ENCODE measurements around the gene VWA3A. TPM values are rescaled to one million over a fixed set of nuclear protein-coding genes. Genes with fewer than 3 reads are reported as not detected.

VWA3A gene
- total and polyA plus RNA-seq, 2 of the 8 experiments (the other 6 are each of a cell fraction or from before 2014, with no cell fraction given), result 0.05 TPM; not detected in 1

DNA sequence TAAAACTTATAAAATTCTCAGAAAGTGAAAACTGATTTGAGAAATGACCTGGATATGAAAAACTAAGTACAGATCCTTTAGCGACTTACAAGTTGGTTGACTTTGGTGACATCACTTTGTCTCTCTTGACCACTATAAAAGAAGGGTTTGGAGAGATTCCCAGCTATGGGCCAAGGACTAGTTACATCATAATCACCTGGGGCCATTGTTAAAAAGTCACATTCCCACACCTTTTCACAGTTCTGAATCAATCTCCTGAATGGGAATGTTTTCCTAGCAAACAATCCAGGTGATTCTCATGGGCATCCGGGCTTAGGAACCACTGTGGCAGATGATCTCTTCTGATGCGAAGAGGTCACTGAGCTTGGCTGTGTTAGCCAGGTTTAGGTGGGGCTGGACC, 620 bp upstream of the VWA3A start:
- no peak overlapping the region for H3K14ac ChIP-seq (ENCODE audit: insufficient read length)
- no peak overlapping the region; the same call in 1 of the 2 replicates for H2BK12ac ChIP-seq (ENCODE audit: low read depth, low read length)
- H4K8ac ChIP-seq (ENCODE audit: extremely low read depth, insufficient read depth, low read length), result no peak overlapping the region; the same call in 1 of the 2 replicates
- H3K79me2 ChIP-seq (ENCODE audit: control insufficient read depth in 1 of 2, insufficient read depth in 2 of 2, low read length in 2 of 2), result no peaks in the 10 kb centered on the region
- H4K20me1 ChIP-seq (replicated peaks in 1 of 2; ENCODE audit: control insufficient read depth in 1 of 2, insufficient read depth in 2 of 2, low read length in 2 of 2), result no peaks in the 10 kb centered on the region
- H3K4me3 ChIP-seq (ENCODE audit: extremely low read depth in 1 of 4, insufficient read depth in 2 of 4, low read depth in 3 of 4, low read length in 4 of 4), result no peak overlapping the region
- no peaks in the 10 kb centered on the region for H3K36me3 ChIP-seq (ENCODE audit: control insufficient read depth in 2 of 4, insufficient read depth in 4 of 4, low read length in 3 of 4)
- 0 out of 2 replicates have a peak overlapping the region, but pooled peaks have one; percentile 54 for H2BK5ac ChIP-seq (ENCODE audit: low read depth, low read length)
- no peak overlapping the region for H3K56ac ChIP-seq (replicated peaks; ENCODE audit: insufficient read length, low read depth, low read length)
- H2AFZ ChIP-seq (ENCODE audit: low read length), result peak overlapping the region; percentile 89
- ChIA-PET POLR2A (ENCODE audit: partially characterized antibody) (no interaction called here), CTCF (ENCODE audit: partially characterized antibody) (interaction anchor here (0.6 to 6.1 kb wide), 8 partner anchors 9 to 1001 kb away, joined by 3 to 63 read pairs (median 4); no protein-coding TSS in a partner anchor)
- no peak overlapping the region for H4K91ac ChIP-seq (replicated peaks; ENCODE audit: insufficient read length, low read length)
- WGBS, 2 experiments (ENCODE audit: extremely low coverage in 1 of 2, insufficient coverage in 1 of 2, insufficient read length in 1 of 2, insufficient replicate concordance in 2 of 2, low coverage in 1 of 2, low lambda C conversion rate in 2 of 2, missing lambda C conversion rate in 1 of 2), result 93% methylated on average over 3 of the region's 3 CpGs; no CpG with 5 or more reads in 1 of the 2 experiments
- FAIRE-seq (no peak), DNase-seq (ENCODE audit: low read depth in 1 of 2, low spot score in 2 of 2) (no peak)
- peak overlapping the region in 1 of 2 experiments; percentile 56; a peak in 2 of 4 replicates for H3K4me2 ChIP-seq (ENCODE audit: insufficient read depth in 1 of 2, low read depth in 2 of 2, low read length in 2 of 2)
- peak overlapping the region; percentile 60 for H3K27ac ChIP-seq (ENCODE audit: low read depth, low read length)
- H2BK15ac ChIP-seq (ENCODE audit: low read length), result no peak overlapping the region
- TF ChIP-seq JUND (IDR thresholded peaks at IDR 0.05; ENCODE audit: low read length) (no peak), GABPA (IDR thresholded peaks at IDR 0.05; ENCODE audit: borderline replicate concordance, insufficient read depth, low read length) (no peak), PHF8 (conservative IDR thresholded peaks at IDR 0.05; ENCODE audit: low read depth, low read length) (no peak), RFX5 (IDR thresholded peaks at IDR 0.05; ENCODE audit: borderline replicate concordance, low read depth, low read length) (no peak), JUN (IDR thresholded peaks at IDR 0.05; ENCODE audit: low read depth, low read length) (no peak), POLR2AphosphoS5 (IDR thresholded peaks at IDR 0.05; ENCODE audit: low read depth, low read length) (no peak), POU5F1 (IDR thresholded peaks at IDR 0.05; ENCODE audit: low read depth, low read length) (no peak), SP1 (IDR thresholded peaks at IDR 0.05; ENCODE audit: low read depth, low read length) (no peak), RXRA (IDR thresholded peaks at IDR 0.05; ENCODE audit: insufficient read depth, low read depth, low read length) (no peak), NANOG (IDR thresholded peaks at IDR 0.05; ENCODE audit: insufficient read depth, low read depth, low read length, poor library complexity, severe bottlenecking) (no peak)
- H3K27me3 ChIP-seq (replicated peaks in 1 of 4; ENCODE audit: control insufficient read depth in 3 of 4, extremely low read depth in 1 of 4, insufficient read depth in 3 of 4, low read length in 3 of 4), result no peaks in the 10 kb centered on the region
- H4K5ac ChIP-seq (ENCODE audit: insufficient read length, low read depth, low read length), result no peak overlapping the region
- H3K23ac ChIP-seq (ENCODE audit: insufficient read length), result no peak overlapping the region
- H3K18ac ChIP-seq (ENCODE audit: extremely low read depth, low read length), result no peak overlapping the region
- no peak overlapping the region for H3K4ac ChIP-seq (replicated peaks; ENCODE audit: insufficient read length, low read depth, low read length)
- 0 out of 2 replicates have a peak, but pooled peaks cover 2% of the 10 kb centered on the region for H3K23me2 ChIP-seq (ENCODE audit: low read depth, low read length)
- H2BK20ac ChIP-seq (ENCODE audit: low read length), result no peak overlapping the region
- no peaks in the 10 kb centered on the region for H3K79me1 ChIP-seq (ENCODE audit: low read depth, low read length)
- peak overlapping the region in 1 of 4 experiments; percentile 58; a peak in 1 of 7 replicates for H3K9ac ChIP-seq (replicated peaks in 1 of 4; ENCODE audit: extremely low read depth in 1 of 4, low read depth in 3 of 4, low read length in 3 of 4)
- H2BK120ac ChIP-seq (replicated peaks; ENCODE audit: low read depth, low read length), result no peak overlapping the region
- H3K9me3 ChIP-seq (ENCODE audit: insufficient read depth in 2 of 2, low read depth in 1 of 2, low read length in 1 of 2), result no peaks in the 10 kb centered on the region
- H2AK5ac ChIP-seq (ENCODE audit: low read depth, low read length), result no peak overlapping the region
- peaks cover 0 to 12% (median 3%) of the 10 kb centered on the region in 4 experiments; a peak in 6 of 7 replicates for H3K4me1 ChIP-seq (replicated peaks in 1 of 4; ENCODE audit: control insufficient read depth in 3 of 4, insufficient read depth in 4 of 4, low read length in 3 of 4)

Measured in H1 (cell line).